ENCODE measurements around the gene PBX4.
"Not testable (repeated sequence)": the region's sequence is repeated elsewhere in the genome, so short reads cannot be mapped to it uniquely, and the experiment has no call there.

Gene PBX4

GRCh38 chr19:19626516-19627472 lies 8.3 kb upstream of the PBX4 start:
- DNase-seq: no peak

GRCh38 chr19:19624032-19624570 lies 5.6 kb upstream of the PBX4 start:
- no peak for DNase-seq

GRCh38 chr19:19623383-19623782 lies 4.9 kb upstream of the PBX4 start:
- DNase-seq: no peak

- no peak for DNase-seq
Observed at GRCh38 chr19:19619849-19620210, 1.3 kb upstream of the PBX4 start.

GRCh38 chr19:19619181-19619848 lies 828 bp upstream of the PBX4 start:
- no peak for DNase-seq

- DNase-seq: no peak
Observed at GRCh38 chr19:19615086-19615485, 3.4 kb downstream of the PBX4 start.

- no peak for DNase-seq
Observed at GRCh38 chr19:19613506-19613905, 5.0 kb downstream of the PBX4 start.

GRCh38 chr19:19610376-19611202 lies 7.9 kb downstream of the PBX4 start:
- DNase-seq: no peak

GRCh38 chr19:19606686-19607085 lies 11.8 kb downstream of the PBX4 start:
- DNase-seq: not testable (repeated sequence)

GRCh38 chr19:19606021-19606420 lies 12.5 kb downstream of the PBX4 start:
- DNase-seq: no peak

- DNase-seq: no peak
Observed at GRCh38 chr19:19602713-19603324, 15.7 kb downstream of the PBX4 start.

GRCh38 chr19:19602136-19602712 lies 16.3 kb downstream of the PBX4 start:
- DNase-seq: no peak

- DNase-seq: no peak
Observed at GRCh38 chr19:19600793-19601330, 17.6 kb downstream of the PBX4 start.

GRCh38 chr19:19598728-19599451 lies 19.6 kb downstream of the PBX4 start:
- DNase-seq: not testable (repeated sequence)

- DNase-seq: no peak
Observed at GRCh38 chr19:19597809-19598306, 20.6 kb downstream of the PBX4 start.

- DNase-seq: no peak
Observed at GRCh38 chr19:19595171-19595701, 23.3 kb downstream of the PBX4 start.

- no peak for DNase-seq
Observed at GRCh38 chr19:19594381-19594780, 24.1 kb downstream of the PBX4 start.

- no peak for DNase-seq
Observed at GRCh38 chr19:19592690-19593089, 25.8 kb downstream of the PBX4 start.

GRCh38 chr19:19591133-19591825 lies 27.2 kb downstream of the PBX4 start:
- no peak for DNase-seq

GRCh38 chr19:19588546-19588945 lies 29.9 kb downstream of the PBX4 start:
- DNase-seq: no peak
